GM21526 (cell line): ENCODE results near the gene UGT1A9.

Experiments
- ATAC-seq: cut with Tn5 transposase; IDR thresholded peaks from one replicate; pipeline ENCODE4 v1.9.1; 2021; ENCODE audit warnings: moderate library complexity; ENCODE audit not compliant: unreplicated experiment, low FRiP score

UGT1A9 gene

GRCh38 chr2:233754872-233755611, 83.3 kb downstream of the UGT1A9 start:
- no peak for ATAC-seq

GRCh38 chr2:233756429-233757081, 84.9 kb downstream of the UGT1A9 start:
- ATAC-seq = no peak

- ATAC-seq = no peak
These were observed 86.4 kb downstream of the UGT1A9 start for GRCh38 chr2:233758141-233758540.

GRCh38 chr2:233758849-233759248, 87.2 kb downstream of the UGT1A9 start:
- ATAC-seq = no peak

GRCh38 chr2:233760043-233760442, 88.3 kb downstream of the UGT1A9 start, which contains the start of gene UGT1A1:
TSS of gene UGT1A1 (plus strand) at chr2:233760270. CDS start at chr2:233760288, 18 bp downstream.
- ATAC-seq = no peak

- no peak for ATAC-seq
These were observed 89.5 kb downstream of the UGT1A9 start for GRCh38 chr2:233761040-233761769.

- no peak for ATAC-seq
These were observed 92.6 kb downstream of the UGT1A9 start for GRCh38 chr2:233764264-233764663.

GRCh38 chr2:233764761-233765160, 93.1 kb downstream of the UGT1A9 start:
- no peak for ATAC-seq

GRCh38 chr2:233766416-233766815, 94.7 kb downstream of the UGT1A9 start:
- ATAC-seq = no peak

GRCh38 chr2:233768076-233768475, 96.4 kb downstream of the UGT1A9 start:
- ATAC-seq = no peak

- no peak for ATAC-seq
These were observed 97.6 kb downstream of the UGT1A9 start for GRCh38 chr2:233769260-233769659.

GRCh38 chr2:233772153-233772552, 100.5 kb downstream of the UGT1A9 start:
- ATAC-seq = no peak

GRCh38 chr2:233772583-233772982, 100.9 kb downstream of the UGT1A9 start:
- no peak for ATAC-seq

- ATAC-seq = no peak
These were observed 102.2 kb downstream of the UGT1A9 start for GRCh38 chr2:233773854-233774253.

- no peak for ATAC-seq
These were observed 103.7 kb downstream of the UGT1A9 start for GRCh38 chr2:233775414-233775813.

- no peak for ATAC-seq
These were observed 106.3 kb downstream of the UGT1A9 start, which contains the start of gene MROH2A for GRCh38 chr2:233778030-233778429. TSS of gene MROH2A (plus strand) at chr2:233778330. CDS start at chr2:233779359, 1,029 bp downstream.

GRCh38 chr2:233779722-233780121, 108.0 kb downstream of the UGT1A9 start:
- no peak for ATAC-seq

- ATAC-seq = no peak
These were observed 109.1 kb downstream of the UGT1A9 start for GRCh38 chr2:233780771-233781170.

- no peak for ATAC-seq
These were observed 117.9 kb downstream of the UGT1A9 start for GRCh38 chr2:233789554-233789953.

GRCh38 chr2:233791151-233791882, 119.6 kb downstream of the UGT1A9 start:
- ATAC-seq = no peak
